Measurements from ENCODE around the gene BTBD16. TPM values are rescaled to one million over a fixed set of nuclear protein-coding genes. Genes with fewer than 3 reads are reported as not detected.

Gene BTBD16
- not detected in 2 replicates for total RNA-seq

- no peak within 1 kb of the TSS for H3K4me3 Mint-ChIP-seq (ENCODE audit: low read depth)
- no peak for DNase-seq (ENCODE audit: low spot score)
- H3K36me3 Mint-ChIP-seq (ENCODE audit: low read depth) = no peaks in the 10 kb centered on the region
- intact Hi-C loops (cut with micrococcal nuclease) = no loop called here
- no peaks in the 10 kb centered on the region for H3K9me3 Mint-ChIP-seq
- H3K4me1 Mint-ChIP-seq (ENCODE audit: low read depth) = no peaks in the 10 kb centered on the region
- H3K27ac Mint-ChIP-seq = no peak within 1 kb of the TSS
- H3K27me3 Mint-ChIP-seq (ENCODE audit: low read depth) = peaks cover 4% of the 10 kb centered on the region
Observed at GRCh38 chr10:122271076-122271475, at the start of gene BTBD16. TSS of gene BTBD16 (plus strand) at chr10:122271296. CDS start at chr10:122275082, 3,786 bp downstream.

- intact Hi-C loops (cut with micrococcal nuclease) = no loop called here
- DNase-seq (ENCODE audit: low spot score) = no peak
- no peak overlapping the region for H3K27ac Mint-ChIP-seq
- H3K9me3 Mint-ChIP-seq = no peaks in the 10 kb centered on the region
- no peak overlapping the region for H3K4me3 Mint-ChIP-seq (ENCODE audit: low read depth)
- no peaks in the 10 kb centered on the region for H3K4me1 Mint-ChIP-seq (ENCODE audit: low read depth)
- no peaks in the 10 kb centered on the region for H3K36me3 Mint-ChIP-seq (ENCODE audit: low read depth)
- peaks cover 6% of the 10 kb centered on the region for H3K27me3 Mint-ChIP-seq (ENCODE audit: low read depth)
Observed at GRCh38 chr10:122221958-122222357, 49.1 kb upstream of the BTBD16 start.

- H3K27ac Mint-ChIP-seq = no peak overlapping the region
- no peaks in the 10 kb centered on the region for H3K4me1 Mint-ChIP-seq (ENCODE audit: low read depth)
- no peaks in the 10 kb centered on the region for H3K9me3 Mint-ChIP-seq
- intact Hi-C loops (cut with micrococcal nuclease) = no loop called here
- no peaks in the 10 kb centered on the region for H3K36me3 Mint-ChIP-seq (ENCODE audit: low read depth)
- DNase-seq (ENCODE audit: low spot score) = no peak
- H3K4me3 Mint-ChIP-seq (ENCODE audit: low read depth) = no peak overlapping the region
- peaks cover 6% of the 10 kb centered on the region for H3K27me3 Mint-ChIP-seq (ENCODE audit: low read depth)
Observed at GRCh38 chr10:122222638-122223037, 48.5 kb upstream of the BTBD16 start.

DNA sequence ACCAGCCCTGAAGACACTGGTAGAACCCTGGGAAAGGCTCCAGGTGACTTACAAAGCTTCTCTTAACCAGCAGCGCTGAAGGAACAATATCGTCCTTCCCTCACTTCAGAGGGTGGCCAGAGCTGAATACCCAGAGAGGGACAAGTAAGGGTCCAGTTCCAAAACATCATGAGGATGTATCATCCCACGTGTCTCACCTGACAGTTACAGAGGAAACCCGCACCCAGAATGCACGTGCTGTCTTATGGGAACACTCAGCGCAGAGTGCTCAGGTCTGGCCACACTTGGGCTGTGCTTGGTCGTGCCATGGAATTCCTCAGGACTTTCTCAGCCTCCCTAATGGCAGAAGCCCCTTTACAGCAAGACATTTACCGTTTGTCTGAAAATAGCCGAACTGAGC, 46.9 kb upstream of the BTBD16 start:
- Mint-ChIP-seq H3K4me1 (ENCODE audit: low read depth) (no peaks in the 10 kb centered on the region), H3K36me3 (ENCODE audit: low read depth) (no peaks in the 10 kb centered on the region)

DNA sequence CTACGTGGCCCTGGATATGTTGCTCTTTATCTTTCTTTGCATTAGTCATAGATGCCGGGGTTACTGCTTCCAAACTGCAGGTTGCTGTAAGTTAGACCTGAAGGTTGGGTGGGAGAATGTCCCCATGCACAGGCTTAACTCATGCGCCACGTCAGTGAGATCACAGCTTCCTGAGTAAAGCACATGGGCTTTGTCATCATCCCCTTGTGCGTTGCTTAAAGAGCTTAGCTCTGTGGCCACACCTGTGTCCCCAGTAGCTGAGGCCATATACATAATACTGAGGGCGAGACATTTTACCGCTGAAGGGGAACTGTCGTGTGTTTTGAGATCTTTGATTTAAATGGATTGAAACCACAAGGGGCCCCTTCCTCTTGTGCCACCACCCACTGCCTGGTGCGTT, 45.8 kb upstream of the BTBD16 start:
- intact Hi-C loops (cut with micrococcal nuclease) = no loop called here
- H3K36me3 Mint-ChIP-seq (ENCODE audit: low read depth) = no peaks in the 10 kb centered on the region
- no peak for DNase-seq (ENCODE audit: low spot score)
- no peak overlapping the region for H3K27ac Mint-ChIP-seq
- H3K9me3 Mint-ChIP-seq = no peaks in the 10 kb centered on the region
- no peak overlapping the region for H3K4me3 Mint-ChIP-seq (ENCODE audit: low read depth)
- no peaks in the 10 kb centered on the region for H3K4me1 Mint-ChIP-seq (ENCODE audit: low read depth)
- H3K27me3 Mint-ChIP-seq (ENCODE audit: low read depth) = peaks cover 6% of the 10 kb centered on the region

More for the DNA sequence above, 46.9 kb upstream of the BTBD16 start:
- Mint-ChIP-seq H3K27ac (no peak overlapping the region), H3K9me3 (no peaks in the 10 kb centered on the region), H3K4me3 (ENCODE audit: low read depth) (no peak overlapping the region), H3K27me3 (ENCODE audit: low read depth) (peaks cover 6% of the 10 kb centered on the region)
- intact Hi-C loops (cut with micrococcal nuclease) = no loop called here
- DNase-seq (ENCODE audit: low spot score) = no peak

DNA sequence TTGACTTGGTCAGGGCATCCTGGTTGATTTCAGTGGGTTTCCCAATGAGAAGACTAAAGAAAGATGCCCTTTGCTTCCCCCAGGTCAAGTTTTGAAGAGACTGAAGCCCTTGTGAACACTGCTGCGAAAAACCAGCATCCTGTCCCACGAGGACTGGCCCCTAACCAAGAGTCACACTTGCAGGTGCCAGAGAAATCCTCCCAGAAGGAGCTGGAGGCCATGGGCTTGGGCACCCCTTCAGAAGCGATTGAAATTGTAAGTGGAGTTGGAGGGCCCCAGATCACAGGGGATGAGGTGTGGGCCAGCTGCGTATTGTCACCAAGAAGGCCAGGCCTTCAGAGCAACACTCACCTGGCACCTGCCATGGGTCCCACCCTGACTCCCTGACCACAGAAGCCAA, 43.3 kb upstream of the BTBD16 start:
- no peaks in the 10 kb centered on the region for H3K4me1 Mint-ChIP-seq (ENCODE audit: low read depth)

DNA sequence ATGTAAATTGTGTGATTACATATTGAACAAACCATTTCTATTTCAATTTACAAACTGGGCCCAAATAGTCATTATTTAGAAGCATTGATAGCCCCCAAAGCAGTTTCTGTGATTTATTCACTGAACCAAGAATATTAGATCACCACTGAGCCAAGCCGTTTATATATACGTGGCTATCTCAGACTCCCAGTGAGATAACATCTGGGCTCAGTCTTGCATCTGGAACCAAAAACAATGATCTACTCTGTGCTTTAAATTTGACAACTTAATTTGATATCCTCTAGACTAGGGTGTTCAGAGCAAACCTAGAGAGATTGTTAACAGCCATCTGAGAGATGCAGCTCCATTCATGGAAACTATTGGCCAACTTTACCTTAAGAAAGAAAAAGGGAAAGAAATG, 41.4 kb upstream of the BTBD16 start:
- H3K36me3 Mint-ChIP-seq (ENCODE audit: low read depth) = no peaks in the 10 kb centered on the region
- H3K4me1 Mint-ChIP-seq (ENCODE audit: low read depth) = no peaks in the 10 kb centered on the region
- DNase-seq (ENCODE audit: low spot score) = no peak
- H3K4me3 Mint-ChIP-seq (ENCODE audit: low read depth) = no peak overlapping the region
- no peak overlapping the region for H3K27ac Mint-ChIP-seq
- intact Hi-C loops (cut with micrococcal nuclease) = no loop called here
- H3K27me3 Mint-ChIP-seq (ENCODE audit: low read depth) = peaks cover 4% of the 10 kb centered on the region
- H3K9me3 Mint-ChIP-seq = no peaks in the 10 kb centered on the region

More for the DNA sequence above, 43.3 kb upstream of the BTBD16 start:
- H3K27me3 Mint-ChIP-seq (ENCODE audit: low read depth) = peaks cover 4% of the 10 kb centered on the region
- DNase-seq (ENCODE audit: low spot score) = no peak
- H3K27ac Mint-ChIP-seq = no peak overlapping the region
- H3K4me3 Mint-ChIP-seq (ENCODE audit: low read depth) = no peak overlapping the region
- intact Hi-C loops (cut with micrococcal nuclease) = no loop called here
- H3K9me3 Mint-ChIP-seq = no peaks in the 10 kb centered on the region
- H3K36me3 Mint-ChIP-seq (ENCODE audit: low read depth) = no peaks in the 10 kb centered on the region

- no peak overlapping the region for H3K4me3 Mint-ChIP-seq (ENCODE audit: low read depth)
- intact Hi-C loops (cut with micrococcal nuclease) = no loop called here
Observed at GRCh38 chr10:122230222-122230621, 40.9 kb upstream of the BTBD16 start.

GRCh38 chr10:122232769-122233168, 38.3 kb upstream of the BTBD16 start:
- no peaks in the 10 kb centered on the region for H3K9me3 Mint-ChIP-seq
- no peaks in the 10 kb centered on the region for H3K36me3 Mint-ChIP-seq (ENCODE audit: low read depth)
- H3K4me1 Mint-ChIP-seq (ENCODE audit: low read depth) = no peaks in the 10 kb centered on the region
- DNase-seq (ENCODE audit: low spot score) = no peak
- intact Hi-C loops (cut with micrococcal nuclease) = no loop called here
- H3K27ac Mint-ChIP-seq = no peak overlapping the region
- no peaks in the 10 kb centered on the region for H3K27me3 Mint-ChIP-seq (ENCODE audit: low read depth)
- H3K4me3 Mint-ChIP-seq (ENCODE audit: low read depth) = no peak overlapping the region

More at GRCh38 chr10:122230222-122230621, 40.9 kb upstream of the BTBD16 start:
- no peaks in the 10 kb centered on the region for H3K9me3 Mint-ChIP-seq
- peaks cover 2% of the 10 kb centered on the region for H3K27me3 Mint-ChIP-seq (ENCODE audit: low read depth)
- H3K36me3 Mint-ChIP-seq (ENCODE audit: low read depth) = no peaks in the 10 kb centered on the region
- H3K4me1 Mint-ChIP-seq (ENCODE audit: low read depth) = no peaks in the 10 kb centered on the region
- H3K27ac Mint-ChIP-seq = no peak overlapping the region
- no peak for DNase-seq (ENCODE audit: low spot score)

GRCh38 chr10:122233857-122234348, 37.2 kb upstream of the BTBD16 start:
- no peaks in the 10 kb centered on the region for H3K27me3 Mint-ChIP-seq (ENCODE audit: low read depth)
- no peak for DNase-seq (ENCODE audit: low spot score)
- no peaks in the 10 kb centered on the region for H3K4me1 Mint-ChIP-seq (ENCODE audit: low read depth)
- no peak overlapping the region for H3K27ac Mint-ChIP-seq
- no peaks in the 10 kb centered on the region for H3K36me3 Mint-ChIP-seq (ENCODE audit: low read depth)
- intact Hi-C loops (cut with micrococcal nuclease) = no loop called here
- H3K4me3 Mint-ChIP-seq (ENCODE audit: low read depth) = no peak overlapping the region
- H3K9me3 Mint-ChIP-seq = no peaks in the 10 kb centered on the region

- Mint-ChIP-seq H3K9me3 (no peaks in the 10 kb centered on the region), H3K27me3 (ENCODE audit: low read depth) (no peaks in the 10 kb centered on the region), H3K36me3 (ENCODE audit: low read depth) (no peaks in the 10 kb centered on the region), H3K4me1 (ENCODE audit: low read depth) (no peaks in the 10 kb centered on the region), H3K4me3 (ENCODE audit: low read depth) (no peak overlapping the region), H3K27ac (no peak overlapping the region)
- intact Hi-C loops (cut with micrococcal nuclease) = no loop called here
- DNase-seq (ENCODE audit: low spot score) = no peak
Observed at GRCh38 chr10:122234416-122234815, 36.7 kb upstream of the BTBD16 start.

GRCh38 chr10:122236690-122237306, 34.3 kb upstream of the BTBD16 start:
- H3K9me3 Mint-ChIP-seq = no peaks in the 10 kb centered on the region
- no peak overlapping the region for H3K27ac Mint-ChIP-seq
- H3K27me3 Mint-ChIP-seq (ENCODE audit: low read depth) = no peaks in the 10 kb centered on the region
- intact Hi-C loops (cut with micrococcal nuclease) = no loop called here
- H3K36me3 Mint-ChIP-seq (ENCODE audit: low read depth) = no peaks in the 10 kb centered on the region
- H3K4me3 Mint-ChIP-seq (ENCODE audit: low read depth) = no peak overlapping the region
- no peak for DNase-seq (ENCODE audit: low spot score)
- H3K4me1 Mint-ChIP-seq (ENCODE audit: low read depth) = no peaks in the 10 kb centered on the region

DNA sequence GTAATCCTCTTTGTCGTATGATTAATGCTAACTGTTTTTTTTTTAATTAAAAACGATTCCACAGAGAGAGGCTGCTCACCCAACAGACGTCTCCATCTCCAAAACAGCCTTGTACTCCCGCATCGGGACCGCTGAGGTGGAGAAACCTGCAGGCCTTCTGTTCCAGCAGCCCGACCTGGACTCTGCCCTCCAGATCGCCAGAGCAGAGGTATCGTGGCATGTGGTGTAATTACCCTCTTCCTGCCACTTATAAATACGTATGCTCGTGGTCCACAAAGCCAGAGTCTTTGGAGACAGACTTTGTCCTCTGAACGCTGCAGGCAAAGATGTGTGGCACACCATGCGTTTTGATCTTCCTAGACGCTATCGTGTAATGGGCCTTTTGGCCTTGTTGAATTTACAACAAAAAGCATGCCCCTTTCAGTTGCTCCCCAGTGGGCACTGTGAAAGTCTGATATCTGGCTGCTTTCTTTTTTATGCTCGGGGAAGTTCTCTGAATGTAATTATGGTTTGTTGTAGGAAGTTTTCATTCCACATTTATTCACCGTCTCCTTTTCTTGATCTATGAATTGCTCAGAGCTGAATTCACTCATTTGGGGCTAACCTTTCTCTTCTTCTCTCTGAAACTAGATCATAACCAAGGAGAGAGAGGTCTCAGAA, 33.6 kb upstream of the BTBD16 start:
- Mint-ChIP-seq H3K36me3 (ENCODE audit: low read depth) (no peaks in the 10 kb centered on the region), H3K4me1 (ENCODE audit: low read depth) (no peaks in the 10 kb centered on the region), H3K27ac (no peak overlapping the region), H3K27me3 (ENCODE audit: low read depth) (no peaks in the 10 kb centered on the region), H3K4me3 (ENCODE audit: low read depth) (no peak overlapping the region), H3K9me3 (no peaks in the 10 kb centered on the region)
- intact Hi-C loops (cut with micrococcal nuclease) = no loop called here
- no peak for DNase-seq (ENCODE audit: low spot score)
